Pulmonary artery endothelial cell (primary cell): ENCODE data around the gene CATSPER4. TPM values are rescaled to one million over a fixed set of nuclear protein-coding genes. Genes with fewer than 3 reads are reported as not detected.

Source experiments
- DNase-seq: peaks from one replicate; pipeline ENCODE4 v3.0.0-alpha.2; 2011; ENCODE audit warnings: low read depth, low spot score
- total RNA-seq: library from RNA; depleted of rRNA; stranded (reverse); fragments of >200 nt; gene quantifications from 2 replicates; pipeline ENCODE4 v1.2.3, GENCODE V29; 2014

Gene CATSPER4
- total RNA-seq, 1 donor from 2014 or later = not detected

- DNase-seq = no peak
Observed at GRCh38 chr1:26237230-26237966, 47.0 kb downstream of the CATSPER4 start.

DNA sequence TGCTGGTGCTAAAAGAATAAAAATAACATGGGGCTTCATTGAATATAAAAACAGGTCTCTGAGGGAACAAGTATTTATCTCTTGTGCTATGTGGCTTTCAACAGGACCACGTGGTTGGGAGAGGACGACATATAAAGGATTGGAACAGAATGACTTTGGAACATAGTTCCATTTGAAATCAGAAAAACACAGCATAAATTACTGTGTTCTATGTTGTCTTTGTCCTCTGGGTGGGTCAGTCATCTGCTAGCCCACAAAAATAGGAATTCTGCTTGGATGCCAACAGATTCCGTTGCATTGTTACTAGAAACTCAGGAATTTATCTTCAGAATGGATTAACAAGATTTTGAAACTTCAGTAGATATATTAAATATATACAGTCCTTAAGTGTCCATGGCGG, 49.5 kb downstream of the CATSPER4 start:
- no peak for DNase-seq

Other genes starting within 250 kb of the CATSPER4 start
- 4.0 and 7.1 TPM in 2 replicates for gene PAFAH2, start 192.5 kb upstream of the CATSPER4 start, total RNA-seq
- not detected in 2 replicates for gene EXTL1, start 168.8 kb upstream of the CATSPER4 start, total RNA-seq
- gene SLC30A2, start 144.5 kb upstream of the CATSPER4 start, total RNA-seq = not detected in 2 replicates
- gene TRIM63, start 123.0 kb upstream of the CATSPER4 start, total RNA-seq = not detected in 2 replicates
- 5.9 TPM in 2 replicates for gene PDIK1L, start 78.8 kb upstream of the CATSPER4 start, total RNA-seq
- gene FAM110D, start 31.5 kb upstream of the CATSPER4 start, total RNA-seq = 0.67 and 1.3 TPM in 2 replicates
- not detected in 2 replicates for gene C1orf232, start 21.6 kb upstream of the CATSPER4 start, total RNA-seq
- 32.4 and 43.9 TPM in 2 replicates for gene ZNF593, start 20.7 kb upstream of the CATSPER4 start, total RNA-seq
- not detected in 2 replicates for gene ZNF593OS, start 18.8 kb upstream of the CATSPER4 start, total RNA-seq
- not detected in 2 replicates for gene CNKSR1, start 13.1 kb upstream of the CATSPER4 start, total RNA-seq
- gene CEP85, start 43.6 kb downstream of the CATSPER4 start, total RNA-seq = 9.7 and 19.0 TPM in 2 replicates
- 29.7 and 35.7 TPM in 2 replicates for gene SH3BGRL3, start 89.5 kb downstream of the CATSPER4 start, total RNA-seq
- gene UBXN11, start 116.0 kb downstream of the CATSPER4 start, total RNA-seq = 3.0 and 4.3 TPM in 2 replicates
- gene CD52, start 127.4 kb downstream of the CATSPER4 start, total RNA-seq = not detected in 2 replicates
- gene CRYBG2, start 163.5 kb downstream of the CATSPER4 start, total RNA-seq = 0.35 TPM in 1 of 2 replicates, not detected in the other
- not detected in 2 replicates for gene ZNF683, start 182.1 kb downstream of the CATSPER4 start, total RNA-seq
- not detected in 2 replicates for gene LIN28A, start 220.2 kb downstream of the CATSPER4 start, total RNA-seq
- gene DHDDS, start 241.7 kb downstream of the CATSPER4 start, total RNA-seq = 41.7 and 53.6 TPM in 2 replicates